Kidney tubule cell (primary cell): ENCODE data around the gene SAFB.
"Not testable (repeated sequence)": the region's sequence is repeated elsewhere in the genome, so short reads cannot be mapped to it uniquely, and the experiment has no call there.

Experiments used
- DNase-seq: peaks from one replicate; pipeline ENCODE4 v3.0.0-alpha.2; 2018; ENCODE audit warnings: low spot score

Gene SAFB

DNA sequence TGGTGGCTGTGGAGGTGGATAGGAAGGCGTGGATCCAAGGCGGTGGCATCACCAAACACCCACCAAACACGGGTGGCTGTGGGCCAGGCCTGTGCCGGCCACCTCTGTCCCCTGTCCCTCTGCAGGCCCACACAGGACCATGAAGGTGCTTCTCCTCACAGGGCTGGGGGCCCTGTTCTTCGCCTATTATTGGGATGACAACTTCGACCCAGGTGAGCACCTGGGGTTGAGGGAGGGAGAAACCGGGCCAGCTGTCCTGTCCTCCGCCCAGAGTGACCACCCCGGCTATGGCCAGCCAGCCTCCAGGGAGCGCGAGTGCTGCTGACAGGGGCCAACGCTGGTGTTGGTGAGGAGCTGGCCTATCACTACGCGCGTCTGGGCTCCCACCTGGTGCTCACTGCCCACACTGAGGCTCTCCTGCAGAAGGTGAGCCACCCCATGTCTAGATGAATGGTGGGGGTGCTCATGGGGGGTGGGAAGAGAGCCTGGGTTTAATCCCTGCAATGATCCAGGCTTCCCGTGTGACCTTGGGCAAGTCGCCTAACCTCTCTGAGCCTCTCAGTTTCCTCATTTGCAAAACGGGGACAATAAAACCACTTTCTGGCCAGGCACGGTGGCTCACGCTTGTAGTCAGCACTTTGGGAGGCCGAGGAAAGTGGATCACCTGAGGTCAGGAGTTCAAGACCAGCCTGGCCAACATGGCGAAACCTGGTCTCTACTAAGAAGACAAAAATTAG is 62.0 kb downstream of the SAFB start:
- no peak for DNase-seq

DNA sequence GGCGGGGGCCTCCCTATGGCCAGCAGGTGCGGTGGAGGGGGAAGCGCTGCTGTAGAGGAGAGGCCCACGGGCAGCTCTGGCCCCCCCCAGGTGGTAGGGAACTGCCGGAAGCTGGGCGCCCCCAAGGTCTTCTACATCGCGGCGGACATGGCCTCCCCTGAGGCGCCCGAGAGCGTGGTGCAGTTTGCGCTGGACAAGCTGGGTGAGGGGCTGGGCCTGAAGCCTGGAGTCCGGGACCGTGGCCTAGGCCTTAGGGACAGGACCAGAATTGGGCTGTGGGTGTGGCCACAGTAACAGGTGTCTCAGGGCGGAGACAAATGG is 63.4 kb downstream of the SAFB start:
- DNase-seq: no peak

DNA sequence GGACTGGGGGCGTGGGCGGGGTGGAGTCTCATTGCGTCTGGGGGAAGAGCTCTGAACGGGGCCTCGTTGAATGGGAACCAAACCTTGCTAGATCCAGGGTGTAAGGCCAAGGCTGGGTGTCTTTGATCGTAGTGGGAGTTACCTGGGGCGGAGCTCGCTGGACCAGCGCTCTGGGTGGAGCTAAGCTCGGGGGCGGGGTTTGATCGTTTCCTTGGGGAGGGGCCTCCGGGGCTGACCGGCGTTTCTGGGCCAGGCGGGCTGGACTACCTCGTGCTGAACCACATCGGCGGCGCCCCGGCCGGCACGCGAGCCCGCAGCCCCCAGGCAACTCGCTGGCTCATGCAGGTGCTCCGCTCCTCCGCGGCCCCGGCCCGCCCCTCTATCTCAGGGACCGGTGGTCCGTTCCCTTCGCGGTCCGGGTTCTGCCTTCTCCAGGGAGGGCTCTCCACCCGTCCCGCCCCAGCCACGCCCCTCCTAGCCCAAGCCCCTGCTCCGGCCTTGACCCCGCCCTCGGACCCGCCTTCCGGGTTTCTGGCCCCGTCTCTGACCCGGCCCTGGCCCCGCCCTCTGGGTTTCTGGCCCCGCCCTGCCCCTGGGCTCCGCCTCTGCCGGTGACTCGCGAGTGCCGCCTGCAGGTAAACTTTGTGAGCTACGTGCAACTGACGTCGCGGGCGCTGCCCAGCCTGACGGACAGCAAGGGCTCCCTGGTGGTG is 63.9 kb downstream of the SAFB start:
- peak; percentile 95 for DNase-seq

DNA sequence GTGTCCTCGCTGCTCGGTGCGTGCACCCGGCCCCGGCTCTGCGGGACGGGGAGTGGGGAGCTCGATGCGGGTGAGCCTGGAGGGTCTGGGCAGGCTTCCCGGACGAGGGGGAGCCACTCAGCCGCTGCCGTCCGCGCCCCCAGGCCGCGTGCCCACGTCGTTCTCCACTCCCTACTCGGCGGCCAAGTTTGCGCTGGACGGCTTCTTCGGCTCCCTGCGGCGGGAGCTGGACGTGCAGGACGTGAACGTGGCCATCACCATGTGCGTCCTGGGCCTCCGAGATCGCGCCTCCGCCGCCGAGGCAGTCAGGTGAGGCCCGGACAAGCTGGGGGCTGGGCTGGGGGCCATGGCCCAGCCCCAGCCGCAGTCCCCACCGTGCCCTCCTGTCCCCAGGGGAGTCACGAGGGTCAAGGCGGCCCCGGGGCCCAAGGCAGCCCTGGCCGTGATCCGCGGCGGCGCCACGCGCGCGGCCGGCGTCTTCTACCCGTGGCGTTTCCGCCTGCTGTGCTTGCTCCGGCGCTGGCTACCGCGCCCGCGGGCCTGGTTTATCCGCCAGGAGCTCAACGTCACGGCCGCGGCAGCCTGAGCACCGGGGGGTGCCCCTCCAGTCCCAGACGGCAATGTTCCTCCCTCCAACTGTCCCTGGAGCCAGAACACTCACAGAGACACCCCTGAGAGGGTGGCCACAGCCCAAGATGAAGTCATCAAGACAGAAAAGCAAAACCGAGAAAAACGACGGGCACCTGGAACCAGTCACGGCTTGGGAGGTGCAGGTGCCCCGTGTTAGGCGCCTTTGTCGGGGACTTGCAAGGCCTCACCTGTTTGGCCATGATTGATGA is 64.7 kb downstream of the SAFB start:
- DNase-seq: no peak

DNA sequence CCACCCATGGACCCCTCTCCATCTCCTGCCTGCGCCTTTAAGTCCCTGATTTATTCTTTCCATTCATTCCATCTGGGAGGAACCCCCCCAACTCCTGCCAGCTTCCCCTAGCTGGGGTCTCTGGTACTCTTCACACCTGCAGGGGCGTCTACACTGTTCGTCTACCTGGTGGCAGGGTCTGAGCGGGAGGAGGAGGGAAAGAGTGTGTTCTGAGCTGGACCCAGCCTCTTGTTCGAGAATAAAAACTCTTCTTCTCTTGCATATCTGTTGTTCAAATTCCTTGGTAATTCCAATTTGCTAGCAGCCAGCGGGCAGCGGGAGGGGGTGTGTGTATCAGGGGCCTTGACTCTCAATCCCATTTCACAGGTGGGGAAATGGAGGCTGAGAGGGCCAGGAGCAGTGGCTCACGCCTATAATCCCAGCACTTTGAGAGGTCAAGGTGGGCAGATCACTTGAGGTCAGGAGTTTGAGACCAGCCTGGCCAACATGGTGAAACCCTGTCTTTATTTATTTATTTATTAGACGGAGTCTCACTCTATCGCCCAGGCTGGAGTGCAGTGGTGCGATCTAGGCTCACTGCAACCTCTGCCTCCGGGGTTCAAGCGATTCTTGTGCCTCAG is 65.5 kb downstream of the SAFB start:
- not testable (repeated sequence) for DNase-seq

DNA sequence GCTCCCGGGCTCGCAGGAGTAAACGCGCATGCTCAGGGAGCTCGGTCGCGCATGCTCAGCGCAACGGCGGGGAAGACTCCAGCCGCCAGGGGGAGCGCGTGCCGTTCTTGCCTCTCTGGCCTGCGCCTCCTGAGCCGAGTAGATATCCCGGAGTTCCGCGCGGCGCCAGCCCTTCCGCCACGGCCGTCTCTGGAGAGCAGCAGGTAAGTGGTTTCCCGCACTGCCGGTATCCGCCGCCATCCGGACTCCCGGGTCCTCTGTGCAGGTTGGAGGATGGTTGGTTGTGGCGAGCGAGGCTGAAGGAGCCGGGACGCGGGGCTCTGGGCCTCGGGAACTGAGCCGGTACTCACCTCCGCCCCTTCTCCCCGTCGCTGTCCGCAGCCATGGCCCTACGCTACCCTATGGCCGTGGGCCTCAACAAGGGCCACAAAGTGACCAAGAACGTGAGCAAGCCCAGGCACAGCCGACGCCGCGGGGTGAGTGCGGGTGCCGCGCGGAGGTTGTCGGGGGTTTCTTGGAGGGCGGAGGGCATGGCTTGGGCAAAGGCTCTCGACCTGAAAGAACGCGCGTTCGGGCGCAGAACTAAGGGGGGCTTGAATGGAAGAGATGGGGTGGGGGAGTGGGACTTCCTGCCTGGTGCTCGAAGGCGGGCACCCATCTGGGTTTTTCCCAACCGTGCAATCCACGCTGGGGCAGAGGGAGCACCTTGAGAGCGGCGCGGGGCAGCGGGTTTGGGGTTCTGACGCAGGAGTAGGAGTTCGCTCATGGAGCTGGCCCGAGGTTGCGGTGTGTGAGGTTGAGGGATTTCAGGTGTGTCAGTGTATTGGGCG is 67.5 kb downstream of the SAFB start, which contains the start of gene RPL36:
Gene RPL36 (plus strand): TSS at position 171 of the 830 bp plus-strand sequence. CDS start 213 bp downstream, at position 384.
- peak; percentile 96 for DNase-seq

DNA sequence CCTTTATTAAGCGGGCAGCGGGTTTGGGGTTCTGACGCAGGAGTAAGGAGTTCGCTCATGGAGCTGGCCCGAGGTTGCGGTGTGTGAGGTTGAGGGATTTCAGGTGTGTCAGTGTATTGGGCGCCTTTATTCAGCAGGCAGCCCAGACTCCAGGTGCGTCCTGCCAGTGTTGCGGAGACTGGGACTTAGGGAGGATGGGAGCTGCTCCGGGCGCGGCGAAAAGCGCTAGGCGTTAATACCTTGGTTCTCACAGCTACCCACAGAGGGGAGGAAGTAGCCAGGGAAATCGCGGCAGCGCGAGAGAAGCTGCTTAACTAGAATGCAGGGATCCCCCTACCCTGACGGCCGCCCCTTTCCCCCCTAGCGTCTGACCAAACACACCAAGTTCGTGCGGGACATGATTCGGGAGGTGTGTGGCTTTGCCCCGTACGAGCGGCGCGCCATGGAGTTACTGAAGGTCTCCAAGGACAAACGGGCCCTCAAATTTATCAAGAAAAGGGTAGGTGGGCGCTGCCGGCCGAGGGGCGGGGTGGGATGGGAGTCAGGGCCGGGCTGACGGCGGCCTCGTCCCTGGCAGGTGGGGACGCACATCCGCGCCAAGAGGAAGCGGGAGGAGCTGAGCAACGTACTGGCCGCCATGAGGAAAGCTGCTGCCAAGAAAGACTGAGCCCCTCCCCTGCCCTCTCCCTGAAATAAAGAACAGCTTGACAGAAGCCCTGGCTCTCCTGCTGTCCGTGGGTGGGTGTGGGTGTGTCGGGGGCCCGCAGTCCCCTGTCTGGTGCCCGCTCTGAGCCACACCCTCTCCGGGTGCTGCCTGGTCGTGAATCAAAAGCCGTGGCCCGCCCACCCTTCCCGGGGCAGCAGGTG is 68.3 kb downstream of the SAFB start:
- peak; percentile 73 for DNase-seq

DNA sequence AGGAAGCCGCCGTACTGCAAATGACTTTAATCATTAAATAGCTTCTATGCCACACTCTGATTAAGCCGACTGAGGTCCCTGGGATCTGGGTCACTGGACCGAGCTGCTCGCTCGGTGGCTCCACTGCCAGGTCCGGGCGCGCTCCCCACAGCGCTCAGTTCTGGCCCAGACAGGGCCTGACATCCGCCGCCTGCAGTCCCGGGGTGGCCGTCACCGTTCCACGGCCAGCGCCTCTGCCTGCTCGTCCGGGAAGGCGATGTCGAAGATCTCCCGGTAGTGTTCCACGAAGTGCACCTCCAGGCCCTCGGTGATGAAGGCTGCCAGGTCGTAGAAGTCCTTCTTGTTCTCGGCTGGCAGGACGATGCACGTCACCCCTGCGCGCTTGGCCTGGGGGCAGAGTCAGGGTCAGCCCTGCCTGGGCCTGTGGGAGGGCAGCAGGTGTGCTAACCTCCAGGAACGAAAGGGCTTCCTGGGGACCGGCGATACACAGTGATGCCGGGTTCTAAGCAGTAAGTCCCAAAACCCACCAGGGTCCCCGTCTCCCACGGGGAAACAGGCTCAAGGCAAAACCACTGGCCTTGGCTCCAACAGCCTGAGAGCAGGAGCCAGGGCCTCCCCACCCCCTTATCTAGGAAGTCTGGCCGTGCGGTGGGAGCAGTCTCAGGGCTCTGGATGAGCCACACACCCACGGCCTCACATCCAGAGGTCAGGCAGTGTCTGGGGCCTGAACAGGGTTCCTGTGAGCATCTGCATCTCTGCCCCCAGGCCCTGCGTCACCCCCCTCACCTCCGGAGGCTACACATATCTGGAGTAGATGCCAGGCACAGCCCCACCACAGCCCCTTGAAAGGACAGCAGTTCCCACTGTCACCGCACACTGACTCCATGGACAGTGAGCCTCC is 69.2 kb downstream of the SAFB start:
- no peak for DNase-seq

DNA sequence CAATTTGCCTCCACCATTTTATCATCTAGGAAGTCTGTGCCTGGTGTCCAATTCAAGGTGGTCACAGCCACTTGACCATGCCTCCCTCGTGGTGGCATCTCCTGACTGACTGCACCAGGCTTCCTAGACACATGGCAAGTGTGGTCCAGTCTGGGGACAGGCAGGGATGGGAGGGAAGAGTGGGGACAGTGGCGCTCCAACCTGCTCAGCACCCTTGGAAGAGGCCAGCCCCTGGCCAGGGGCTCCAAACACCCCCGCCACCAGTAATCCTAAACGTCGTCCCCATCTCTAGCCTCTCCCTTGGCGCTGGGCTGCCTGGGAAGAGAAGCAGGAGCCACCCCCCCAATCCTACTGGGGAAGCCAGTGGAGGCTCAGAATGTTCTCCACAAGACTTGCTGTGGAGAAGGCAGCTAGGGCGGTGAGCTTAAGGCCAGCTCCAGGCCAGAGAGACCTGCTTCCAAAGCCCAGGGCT is 69.9 kb downstream of the SAFB start:
- no peak for DNase-seq

DNA sequence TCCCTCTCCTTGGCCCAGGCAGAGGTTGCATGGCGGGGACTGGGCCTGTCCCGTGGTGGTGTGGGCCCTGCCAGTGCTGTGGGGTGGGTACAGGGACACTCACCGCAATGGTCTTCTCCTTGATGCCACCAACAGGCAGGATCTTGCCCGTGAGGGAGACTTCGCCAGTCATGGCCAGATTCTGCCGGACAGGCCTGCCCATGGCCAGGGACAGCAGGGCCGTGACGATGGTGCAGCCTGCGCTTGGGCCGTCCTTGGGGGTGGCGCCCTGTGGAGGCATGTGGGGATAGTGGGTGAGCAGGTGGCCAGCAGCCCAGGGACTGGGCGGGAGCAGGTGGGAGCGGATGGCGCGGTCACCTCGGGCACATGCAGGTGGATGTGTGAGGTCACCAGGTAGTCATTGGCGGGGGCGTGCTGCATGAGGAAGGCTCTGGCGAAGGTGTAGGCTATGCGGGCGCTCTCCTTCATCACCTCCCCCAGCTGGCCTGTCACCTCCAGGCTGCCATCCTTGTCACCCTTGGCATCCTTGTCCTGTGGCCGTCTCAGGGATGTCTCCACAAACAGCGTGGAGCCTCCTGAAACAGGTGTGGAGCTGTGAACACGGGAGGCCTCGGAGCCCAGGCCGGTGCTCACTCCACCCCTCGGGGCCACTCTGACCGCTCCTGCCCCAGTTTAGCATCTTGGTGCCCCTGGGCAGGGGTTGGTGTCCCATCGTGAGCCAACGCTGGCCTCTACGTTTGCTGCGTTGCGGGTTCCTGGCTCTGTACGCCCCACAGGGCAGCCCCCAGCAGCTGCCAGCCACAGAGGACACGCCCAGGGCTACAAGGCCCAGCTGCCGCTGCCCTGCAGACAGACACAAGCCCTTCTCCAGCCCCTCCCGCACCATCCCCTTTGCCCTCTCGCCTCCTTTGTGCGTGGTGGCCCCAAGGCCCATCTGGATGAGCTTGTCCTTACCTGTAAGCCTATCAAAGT is 70.6 kb downstream of the SAFB start:
- no peak for DNase-seq

DNA sequence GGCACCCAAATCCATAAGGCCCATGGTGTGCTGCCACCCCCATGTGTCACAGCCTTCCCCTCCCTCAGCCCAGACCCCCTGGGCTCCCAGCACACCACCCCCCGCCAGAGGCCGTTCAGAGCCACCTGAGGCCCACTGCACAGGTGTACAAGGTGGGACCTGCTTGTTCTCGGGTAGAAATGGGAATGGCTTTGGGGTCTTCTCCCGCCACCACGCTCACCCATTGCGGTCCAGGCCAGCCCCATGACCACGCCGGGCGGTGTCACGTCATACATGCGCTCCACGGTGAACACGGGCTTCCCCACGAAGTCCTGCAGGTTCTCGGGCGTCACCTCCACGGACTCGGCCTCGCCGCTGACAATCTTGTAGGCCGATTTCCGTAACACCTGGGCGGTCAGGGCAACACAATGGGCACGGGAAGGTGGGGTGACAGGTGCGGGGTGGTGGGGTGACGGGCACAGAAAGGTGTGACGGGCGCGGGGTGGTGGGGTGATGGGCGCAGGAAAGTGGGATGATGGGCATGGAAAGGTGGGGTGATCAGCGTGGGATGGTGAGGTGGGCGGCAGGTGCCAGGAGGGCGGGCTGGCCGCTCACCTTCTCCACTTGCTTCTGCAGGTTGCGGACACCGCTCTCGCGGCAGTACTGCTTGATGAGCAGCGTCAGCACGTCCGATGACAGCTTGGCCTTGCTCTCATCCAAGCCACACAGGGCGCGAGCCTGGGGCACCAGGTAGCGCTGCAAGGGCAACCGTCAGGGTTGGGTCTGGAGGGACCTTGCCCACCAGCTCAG is 71.5 kb downstream of the SAFB start:
- DNase-seq: no peak

DNA sequence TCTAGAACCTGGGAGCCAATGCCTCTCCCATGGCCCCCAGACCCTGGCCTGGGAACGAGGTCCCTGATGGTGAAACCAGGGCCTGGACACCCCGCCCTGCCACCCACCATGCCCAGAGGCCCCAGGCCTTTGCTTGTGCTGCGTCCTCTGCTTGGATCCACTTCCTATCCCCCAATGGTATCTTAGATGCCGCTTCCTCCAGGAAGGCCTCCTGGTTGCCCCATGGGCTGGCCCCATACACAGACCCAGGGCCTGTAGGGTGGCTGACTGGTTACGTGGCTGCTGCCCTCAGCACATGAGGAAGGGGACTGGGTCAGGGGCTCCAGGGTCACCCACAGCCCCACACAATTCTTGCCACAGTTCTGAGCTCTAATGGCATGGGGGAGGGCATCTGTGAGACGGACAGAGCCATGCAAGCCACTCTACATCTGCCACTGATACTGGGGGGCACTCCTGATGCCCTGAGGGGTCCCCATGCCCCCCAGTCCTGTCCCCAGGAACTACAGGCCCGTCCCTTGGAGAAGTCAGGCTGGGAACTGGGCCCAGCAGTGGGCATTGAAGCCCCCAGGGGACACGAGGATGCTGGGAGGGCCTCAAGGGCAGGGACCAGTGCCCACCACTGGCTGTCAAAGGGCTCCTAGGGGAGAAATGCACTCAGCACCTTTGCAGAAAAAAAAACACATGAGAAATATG is 72.2 kb downstream of the SAFB start:
- DNase-seq: no peak

DNA sequence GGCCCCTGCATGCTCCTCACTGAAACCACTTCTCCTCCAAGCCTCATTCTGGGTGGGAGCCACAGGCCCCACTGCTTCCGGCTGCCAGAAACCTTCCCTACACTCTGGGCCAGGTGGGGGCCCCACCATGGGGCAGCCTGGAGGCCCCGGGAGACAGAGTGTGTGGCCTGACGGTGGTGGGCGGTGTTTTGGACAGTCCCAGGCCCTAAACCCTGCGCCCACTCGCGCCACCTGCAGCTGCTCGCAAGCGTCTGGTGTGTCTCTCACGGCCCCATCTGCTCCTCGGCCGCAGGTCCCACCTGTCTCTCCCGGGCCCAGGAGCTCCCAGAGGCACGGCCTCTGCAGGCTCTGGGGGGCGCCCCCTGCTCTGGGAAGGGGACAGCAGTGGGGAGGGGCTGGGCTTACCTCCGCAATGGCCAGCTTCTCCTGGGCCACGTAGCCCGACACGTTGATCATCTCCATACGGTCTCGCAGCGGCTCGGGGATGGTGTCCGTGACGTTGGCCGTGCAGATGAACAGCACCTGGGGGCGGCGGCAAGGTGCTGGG is 72.8 kb downstream of the SAFB start:
- DNase-seq: no peak

DNA sequence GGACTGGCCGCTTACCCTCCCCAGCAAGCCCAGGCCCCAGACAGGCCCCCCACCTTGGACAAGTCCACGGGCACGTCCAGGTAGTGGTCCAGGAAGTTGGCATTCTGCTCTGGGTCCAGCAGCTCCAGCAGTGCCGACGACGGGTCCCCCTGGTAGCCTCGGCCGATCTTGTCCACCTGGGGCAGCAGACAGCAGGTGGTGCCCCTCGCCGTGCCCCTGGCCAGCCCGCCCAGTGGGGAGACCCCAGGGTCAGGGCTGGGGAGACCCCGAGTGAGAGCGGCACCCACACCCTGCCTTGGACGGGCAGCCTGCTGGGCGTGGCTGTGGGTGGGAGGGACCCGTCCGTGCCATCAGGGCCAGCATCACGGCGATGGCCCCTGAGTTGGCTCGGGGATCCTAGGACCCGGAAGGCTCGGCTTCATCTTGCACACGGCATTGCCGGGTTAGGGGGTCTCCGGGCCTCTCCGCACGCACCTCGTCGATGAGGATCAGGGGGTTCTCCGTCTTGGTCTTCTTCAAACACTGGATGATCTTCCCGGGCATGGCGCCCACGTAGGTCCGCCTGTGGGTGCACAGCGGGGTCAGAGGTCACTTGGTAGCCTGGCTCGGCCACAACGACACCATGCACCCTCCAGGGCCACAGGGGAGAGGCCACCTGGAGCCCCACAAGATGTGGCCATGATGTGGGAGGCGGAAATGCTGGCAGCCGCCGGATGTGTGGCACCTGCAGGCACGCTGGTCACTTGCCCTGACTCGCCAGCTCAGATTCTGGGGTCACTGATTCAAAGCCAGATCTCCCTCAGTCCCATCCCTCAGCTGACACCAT is 73.5 kb downstream of the SAFB start:
- DNase-seq: no peak
